Measurements from ENCODE around the gene LRRC72.
"Not testable (repeated sequence)": the region's sequence is repeated elsewhere in the genome, so short reads cannot be mapped to it uniquely, and the experiment has no call there.

The LRRC72 gene

DNA sequence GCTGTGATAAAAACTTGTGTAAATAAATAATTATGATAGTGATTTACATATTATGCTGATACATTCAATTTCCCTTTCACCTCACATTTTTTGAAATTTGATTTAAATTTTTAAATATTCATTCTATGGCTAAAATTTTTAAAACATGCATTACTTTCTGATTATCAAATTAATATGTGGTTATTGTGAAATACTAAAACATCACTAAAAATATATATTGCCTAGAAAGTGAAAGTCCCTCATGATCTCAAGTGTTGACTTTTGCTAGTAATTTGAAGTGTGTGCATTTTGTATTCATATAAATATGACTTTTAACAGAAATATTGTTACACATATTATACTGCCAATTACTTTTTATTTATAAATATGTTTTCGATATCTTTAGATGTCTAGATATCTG, 3.1 kb downstream of the LRRC72 start:
- peak; percentile 58 for FAIRE-seq

DNA sequence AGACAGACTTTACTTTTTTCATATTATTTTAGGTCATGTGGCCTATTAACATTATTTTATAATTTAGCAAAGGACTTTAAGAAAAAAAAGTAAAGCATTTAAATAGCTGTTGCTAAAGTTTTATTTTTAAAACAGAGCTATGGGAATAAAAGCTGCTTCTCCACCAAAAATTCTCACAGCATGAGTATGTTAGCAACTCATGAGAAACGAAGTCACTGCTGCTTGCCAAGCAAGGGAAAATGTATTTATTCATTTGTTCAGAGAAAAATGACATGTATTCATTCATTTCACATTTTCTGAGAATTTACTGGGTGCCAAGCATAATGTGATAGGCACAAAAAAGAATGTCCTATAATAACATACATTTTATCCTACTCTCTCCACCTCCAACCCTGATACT, 5.1 kb downstream of the LRRC72 start:
- no peak for FAIRE-seq

DNA sequence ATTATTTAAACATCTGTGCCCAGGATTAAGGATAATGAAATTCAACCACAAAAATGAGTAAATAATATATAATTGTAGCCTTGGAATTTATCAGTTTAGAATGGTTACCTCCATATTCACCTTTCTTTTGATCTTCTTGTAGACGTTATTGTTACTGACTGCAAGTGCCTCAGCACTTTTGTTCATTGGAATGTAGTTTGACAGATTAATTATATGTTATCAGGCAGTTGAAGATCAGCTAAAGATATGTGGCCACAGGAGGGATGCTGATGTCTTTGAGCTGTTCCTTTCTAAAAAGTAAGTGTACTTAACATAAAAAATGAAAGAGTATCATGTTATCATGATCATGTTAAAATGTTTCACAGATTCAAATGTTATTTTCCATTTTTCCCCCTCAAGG, 5.6 kb downstream of the LRRC72 start:
- FAIRE-seq, result no peak

GRCh38 chr7:16535500-16535899, 8.9 kb downstream of the LRRC72 start:
- no peak for FAIRE-seq

GRCh38 chr7:16540559-16540958, 13.9 kb downstream of the LRRC72 start:
- not testable (repeated sequence) for FAIRE-seq

- no peak for FAIRE-seq
These were observed 15.8 kb downstream of the LRRC72 start for GRCh38 chr7:16542401-16542800.

DNA sequence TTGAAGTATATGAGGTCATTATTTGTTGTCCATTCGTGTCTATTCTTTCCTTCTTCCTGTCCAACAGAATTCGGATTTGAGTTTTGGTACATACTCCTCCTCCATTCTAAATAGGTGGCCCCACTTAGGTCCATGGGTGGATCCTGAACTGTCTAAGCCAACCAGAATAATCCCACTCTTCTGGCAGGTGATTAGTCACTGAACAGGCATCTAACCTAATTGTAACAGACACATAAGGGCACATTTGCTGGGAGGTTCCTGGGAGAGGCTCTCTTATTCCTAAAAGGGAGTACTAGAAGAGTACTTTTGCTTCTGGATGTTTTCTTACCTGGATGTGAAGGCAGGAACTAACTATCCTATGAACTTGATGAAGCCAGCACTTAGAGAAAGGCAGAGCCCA, 16.8 kb downstream of the LRRC72 start:
- FAIRE-seq, result no peak

- no peak for FAIRE-seq
These were observed 20.4 kb downstream of the LRRC72 start for GRCh38 chr7:16546921-16547505.

DNA sequence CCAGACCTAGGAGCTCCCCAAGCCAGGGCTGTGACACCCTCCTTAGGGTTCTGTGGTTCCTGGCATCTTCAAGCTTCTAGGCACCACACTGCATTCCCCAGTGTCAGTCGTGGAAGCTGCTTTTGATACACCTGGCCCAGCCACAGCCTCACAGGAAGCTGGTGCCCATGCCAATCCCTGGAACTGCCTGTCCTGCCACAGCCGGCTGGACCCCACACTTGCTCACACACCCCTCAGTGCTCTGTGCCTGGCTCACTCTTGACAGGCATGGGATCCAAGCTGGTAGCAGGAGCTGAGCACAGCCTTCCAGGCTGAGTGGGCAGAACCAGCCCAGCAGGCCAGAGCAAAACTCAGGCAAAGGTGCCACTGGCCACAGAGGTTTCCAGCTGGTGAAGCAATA, 21.8 kb downstream of the LRRC72 start:
- no peak for FAIRE-seq

GRCh38 chr7:16550671-16551070, 24.0 kb downstream of the LRRC72 start:
- FAIRE-seq, result no peak

DNA sequence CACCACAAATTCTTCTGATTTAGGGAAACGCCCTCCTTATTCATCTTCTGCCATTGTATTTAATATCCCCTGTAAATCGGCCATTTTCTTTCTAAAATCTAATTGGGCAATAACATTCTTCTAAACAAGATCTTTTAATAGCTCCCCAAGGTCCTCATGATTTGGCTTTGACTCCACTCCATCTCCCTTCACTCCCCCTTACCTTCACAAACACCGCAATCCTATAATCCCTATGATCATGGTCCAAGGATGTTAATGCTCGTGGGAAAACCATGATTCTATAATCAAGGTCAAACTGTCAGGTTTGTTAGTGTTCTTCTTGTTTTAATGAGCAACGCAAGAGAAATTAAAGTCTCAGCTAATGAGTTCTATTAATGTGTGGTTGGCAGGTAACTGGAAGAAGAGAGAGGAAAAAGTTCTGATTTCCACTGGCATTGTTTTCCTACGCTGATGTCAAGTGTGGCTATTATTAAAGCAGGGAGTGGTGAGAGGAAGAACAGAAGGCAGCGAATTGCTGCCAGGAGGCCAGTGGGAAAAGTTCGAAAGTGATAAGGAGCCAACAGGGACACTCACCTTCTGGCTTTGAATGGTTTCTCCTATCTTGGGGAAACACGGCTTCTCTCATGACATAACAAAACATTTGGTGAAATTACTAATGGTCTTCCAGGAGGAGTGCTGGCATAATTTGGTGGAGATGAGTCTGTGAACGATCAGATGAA, 28.1 kb downstream of the LRRC72 start:
- FAIRE-seq, result no peak

- no peak for FAIRE-seq
These were observed 29.7 kb downstream of the LRRC72 start for GRCh38 chr7:16556359-16556758.

- no peak for FAIRE-seq
These were observed 32.2 kb downstream of the LRRC72 start for GRCh38 chr7:16558761-16559302.

DNA sequence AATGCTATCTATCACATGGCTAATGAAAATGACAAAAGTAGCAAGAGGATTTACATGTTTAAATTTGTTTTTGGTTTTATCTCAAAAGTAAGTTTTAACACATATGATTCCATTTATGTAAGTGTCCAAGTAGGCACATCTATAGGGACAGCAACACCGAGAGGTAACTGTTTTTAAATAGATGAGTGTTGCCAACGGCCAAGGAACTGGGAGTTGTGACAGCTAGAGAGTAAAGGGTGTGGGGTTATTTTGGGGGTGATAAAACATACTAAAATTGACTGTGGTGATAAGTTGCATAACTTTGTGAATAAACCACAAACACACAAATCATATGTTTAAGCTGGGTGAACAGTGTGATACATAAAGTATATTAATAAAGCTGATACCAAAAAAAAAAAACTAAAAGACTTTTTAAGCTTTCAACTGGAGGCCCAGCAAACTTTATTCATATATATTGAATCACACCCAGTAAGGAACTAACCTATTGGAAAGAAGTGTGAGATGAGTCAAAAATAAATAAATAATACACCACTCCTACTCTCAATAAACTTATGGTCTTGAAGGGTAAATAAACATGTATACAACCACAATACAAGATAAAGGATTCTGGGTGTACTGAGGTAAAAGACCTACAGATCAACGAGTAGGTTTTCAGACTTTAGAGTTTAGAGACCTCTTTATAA, 33.0 kb downstream of the LRRC72 start:
- FAIRE-seq, result no peak

DNA sequence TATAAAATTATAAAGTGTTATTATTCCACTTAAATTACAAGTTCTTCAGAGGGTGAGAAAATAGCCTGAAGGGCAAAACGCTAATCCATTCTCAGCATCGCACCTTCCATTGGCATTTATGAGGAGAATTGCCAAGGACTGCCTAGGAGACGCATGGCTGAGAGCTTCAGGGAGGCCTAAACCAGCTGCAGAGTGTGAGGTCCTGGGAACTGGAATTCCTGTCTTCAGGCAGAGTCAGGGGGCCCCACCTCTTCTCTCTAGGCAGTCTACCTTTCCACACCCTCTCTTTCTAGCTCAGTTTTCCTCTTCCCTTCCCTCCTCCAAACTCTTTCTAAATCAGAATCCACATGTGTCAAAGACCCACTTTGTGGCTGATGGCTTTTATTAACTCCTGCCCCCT, 35.3 kb downstream of the LRRC72 start:
- no peak for FAIRE-seq

DNA sequence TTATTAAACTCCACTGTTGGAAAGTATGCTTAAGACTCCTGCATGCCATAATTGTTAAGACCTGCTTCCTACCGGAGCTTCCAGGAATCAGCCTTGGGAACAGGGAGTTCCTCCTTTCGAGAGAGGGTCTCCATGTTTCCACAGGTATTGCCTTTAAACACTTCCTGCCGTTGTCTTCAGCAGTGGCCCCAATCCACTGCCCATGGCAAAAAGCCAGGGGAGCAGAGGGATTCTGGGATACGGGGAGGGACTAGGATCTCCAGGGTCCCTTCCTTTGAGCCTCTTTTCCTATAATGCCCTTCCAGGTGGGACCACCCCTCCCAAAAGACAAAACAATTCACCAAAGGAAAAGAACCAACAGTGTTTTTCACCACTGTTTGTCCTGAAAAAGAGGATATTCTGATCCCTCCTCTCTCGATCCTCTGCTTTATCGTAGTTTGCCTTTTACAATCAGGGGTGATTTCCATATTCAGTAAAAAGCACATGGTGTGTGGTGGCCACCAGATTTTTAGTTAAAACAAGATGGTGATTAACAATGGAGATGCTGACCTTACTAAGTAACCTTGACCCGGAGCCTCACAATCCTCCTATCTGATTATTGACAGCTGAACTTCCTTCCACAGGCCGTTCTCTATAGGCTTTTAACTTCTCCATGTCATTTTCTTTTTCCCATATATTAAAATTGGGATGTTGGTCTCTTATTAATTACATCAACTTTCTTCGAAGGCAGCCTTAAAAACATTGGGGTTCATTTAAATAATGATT, 36.0 kb downstream of the LRRC72 start:
- FAIRE-seq, result no peak

DNA sequence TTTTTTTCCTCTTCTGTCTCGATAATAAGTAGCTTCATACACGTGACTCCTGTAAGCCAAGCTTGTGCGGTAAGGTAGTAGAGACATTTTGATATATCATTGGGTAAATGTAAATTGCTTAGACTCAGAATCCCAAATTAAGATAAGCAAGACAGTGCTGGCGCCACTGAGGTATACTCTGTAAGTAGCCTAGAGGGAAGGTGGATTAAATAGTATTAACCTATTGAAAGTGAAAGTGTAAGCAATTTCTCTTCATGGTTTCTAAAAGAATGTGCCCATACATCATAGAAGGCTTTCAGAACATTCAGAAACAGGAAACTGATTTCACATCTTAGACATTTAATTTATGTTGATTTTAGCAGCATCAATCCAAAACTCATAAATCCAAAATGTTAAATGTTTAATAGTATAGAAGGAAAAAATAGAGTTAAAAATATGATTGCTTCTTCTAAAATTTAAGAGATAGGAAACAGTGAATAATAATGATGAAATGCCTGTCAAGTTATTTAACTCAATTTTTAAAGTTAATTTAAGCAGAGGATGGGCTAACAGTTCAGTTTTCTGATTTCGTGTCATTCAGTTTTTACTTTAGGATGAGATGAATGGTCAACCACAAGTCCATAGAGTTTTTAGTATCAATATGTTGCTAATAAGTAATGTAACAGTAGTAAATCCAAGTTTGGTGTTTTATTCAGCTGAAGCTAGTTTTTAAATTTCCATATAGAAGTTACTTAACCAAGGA, 36.8 kb downstream of the LRRC72 start:
- FAIRE-seq, result no peak

DNA sequence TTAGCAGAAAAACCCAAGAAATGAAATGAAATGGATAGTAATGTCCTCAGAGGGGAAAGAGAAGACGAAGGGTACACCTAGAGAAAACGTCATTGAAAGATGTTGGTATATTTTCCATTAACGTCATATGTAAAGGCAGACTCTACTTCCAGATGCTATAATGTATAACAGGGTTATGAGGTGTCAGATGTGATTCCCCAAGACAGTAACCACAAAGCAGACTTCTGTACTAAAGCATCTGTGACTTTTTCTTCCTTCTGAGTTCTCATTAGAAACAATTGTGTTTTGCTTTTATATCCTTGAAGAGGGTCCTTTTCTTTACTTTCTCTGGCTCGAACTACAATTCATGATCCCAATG, 37.4 kb downstream of the LRRC72 start:
- no peak for FAIRE-seq

DNA sequence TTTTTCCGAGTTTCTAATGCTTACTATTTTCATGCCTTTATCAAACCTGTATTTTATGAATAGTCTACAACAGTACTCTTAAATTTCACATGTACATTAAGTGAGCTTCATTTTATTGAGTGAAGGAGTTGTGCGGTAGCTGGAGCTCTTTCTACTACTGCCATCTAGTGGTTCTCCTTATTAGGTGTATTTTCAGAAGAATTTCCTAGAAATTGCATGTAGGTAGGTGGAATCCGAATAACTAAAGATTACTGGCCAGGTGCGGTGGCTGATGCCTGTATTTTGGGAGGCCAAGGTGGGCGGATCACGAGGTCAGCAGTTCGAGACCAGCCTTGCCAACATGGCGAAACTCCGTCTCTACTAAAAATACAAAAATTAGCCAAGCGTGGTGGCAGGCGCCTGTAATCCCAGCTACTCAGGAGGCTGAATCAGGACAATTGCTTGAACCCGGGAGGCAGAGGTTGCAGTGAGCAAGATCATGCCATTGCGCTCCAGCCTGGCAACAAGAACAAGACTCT, 38.3 kb downstream of the LRRC72 start:
- no peak for FAIRE-seq

GRCh38 chr7:16571941-16572340, 45.3 kb downstream of the LRRC72 start:
- FAIRE-seq, result no peak

GRCh38 chr7:16579216-16579615, 52.6 kb downstream of the LRRC72 start:
- FAIRE-seq, result no peak

- FAIRE-seq, result no peak
These were observed 54.7 kb downstream of the LRRC72 start for GRCh38 chr7:16581286-16581685.
